ENCODE results near the gene PBX1.
"Not testable (repeated sequence)": the region's sequence is repeated elsewhere in the genome, so short reads cannot be mapped to it uniquely, and the experiment has no call there.

PBX1 gene

DNA sequence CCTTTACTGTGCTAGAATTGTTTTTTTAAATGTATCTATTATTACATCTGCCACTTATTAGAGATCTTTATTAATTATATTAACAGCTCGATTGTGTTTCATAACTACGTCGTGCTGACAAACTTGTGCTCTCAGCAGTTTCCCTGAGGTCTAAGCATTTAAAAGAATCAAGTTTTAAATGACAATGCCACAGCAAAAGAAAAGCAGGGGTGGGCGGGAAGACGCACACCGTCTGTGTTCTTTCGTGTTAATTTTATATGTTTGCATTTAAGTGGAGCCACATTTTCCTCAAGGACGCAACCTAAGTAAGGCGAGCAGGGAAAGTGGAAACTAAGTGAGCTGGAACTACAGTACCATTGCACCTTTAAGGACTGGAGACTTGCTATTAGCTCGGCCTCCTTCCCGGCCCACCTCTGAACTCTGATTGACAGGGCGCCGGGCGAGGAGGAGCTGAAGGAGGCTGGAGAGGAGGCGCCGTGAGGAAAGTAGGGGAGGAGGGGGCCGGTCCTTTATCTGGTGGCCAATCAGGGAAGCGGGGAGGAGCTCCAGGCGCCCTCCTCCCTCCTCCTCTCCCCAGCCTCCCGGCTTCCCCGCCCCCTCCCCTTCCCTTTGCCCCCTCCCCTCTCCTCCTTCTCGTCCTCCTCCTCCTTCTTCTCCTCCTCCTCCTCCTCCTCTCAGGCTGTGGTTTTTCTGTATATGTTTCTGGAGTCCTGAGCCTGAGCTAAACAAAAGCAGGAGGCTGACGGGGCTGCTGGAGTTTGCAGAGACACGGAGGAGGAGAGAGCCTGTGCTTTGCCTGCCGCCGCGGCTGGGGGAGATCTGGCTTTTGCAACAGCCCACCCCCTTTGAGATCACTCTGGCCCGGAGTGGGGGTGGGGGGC, at the start of gene PBX1:
Gene PBX1, plus strand, starts transcription at position 724 of the 881 bp plus-strand sequence.
- DNase-seq = no peak

DNA sequence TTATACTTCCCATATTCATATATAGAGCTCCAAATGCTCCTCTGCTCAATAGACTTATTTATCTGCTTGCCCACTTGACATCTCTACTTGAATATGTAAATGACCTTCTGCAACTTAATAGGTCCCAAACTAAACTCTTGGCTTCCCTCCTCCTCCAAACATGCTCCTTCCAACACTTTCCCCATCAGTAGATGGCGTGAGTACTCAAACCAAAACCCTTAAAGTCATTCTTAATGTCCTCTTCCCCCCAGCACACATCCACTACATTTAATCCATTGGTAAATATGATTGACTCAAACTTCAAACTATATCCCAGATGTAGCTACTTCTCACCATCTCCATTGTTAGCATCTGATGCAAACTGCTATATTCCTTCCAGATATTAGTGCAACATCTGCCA, 48.5 kb upstream of the PBX1 start:
- DNase-seq = no peak

DNA sequence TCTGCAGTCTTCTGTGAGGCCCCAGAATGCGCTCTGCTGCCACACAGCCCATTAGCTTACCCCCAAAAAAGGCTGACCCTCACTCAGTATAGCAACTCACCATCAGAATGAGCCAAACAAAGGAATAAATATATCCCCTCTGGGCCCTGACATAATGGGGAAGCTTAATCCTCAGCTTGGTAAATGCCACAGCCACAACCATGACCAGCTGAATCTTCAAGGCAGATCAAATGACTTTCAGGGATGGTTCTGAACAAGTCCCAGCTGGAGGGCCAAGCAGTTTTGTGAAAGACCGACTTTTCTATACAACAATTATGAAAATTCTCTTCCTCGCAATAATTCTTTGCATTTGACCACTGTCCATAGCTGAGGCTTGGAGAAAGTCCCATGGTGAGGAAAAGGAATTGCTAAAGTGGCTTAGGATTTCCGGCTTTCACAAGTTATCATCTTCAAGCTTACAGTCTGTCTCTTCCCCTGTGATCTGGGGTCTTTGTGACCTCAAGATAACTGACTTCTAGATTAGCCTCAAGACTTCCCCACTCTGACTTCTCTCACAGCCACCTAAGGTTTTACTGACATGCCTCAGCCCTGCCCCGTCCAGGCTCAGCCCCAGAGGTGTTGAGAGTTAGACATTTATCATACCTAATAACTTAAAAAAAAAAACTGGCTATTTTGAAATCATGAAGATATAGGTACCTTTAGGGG, 47.8 kb upstream of the PBX1 start:
- DNase-seq = no peak

DNA sequence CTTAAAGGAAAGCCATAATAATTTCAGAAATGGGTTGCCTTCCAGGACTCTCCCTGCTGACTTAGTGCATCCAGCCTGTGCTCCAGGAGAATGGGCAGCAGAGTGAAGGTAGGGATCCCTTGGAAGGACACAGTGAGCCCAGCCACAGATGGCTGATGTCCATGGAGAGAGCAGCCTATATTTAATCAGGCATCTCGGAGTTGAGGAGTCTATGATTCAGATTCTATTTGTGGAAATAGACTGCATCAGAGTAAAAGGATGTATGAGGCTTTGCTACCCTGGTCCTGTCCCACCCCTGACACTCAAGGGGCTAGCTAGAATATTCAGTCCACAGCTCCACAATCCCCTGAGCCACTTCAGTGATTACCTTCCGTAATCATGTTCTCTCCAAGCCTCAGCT, 43.8 kb upstream of the PBX1 start:
- DNase-seq = no peak

DNA sequence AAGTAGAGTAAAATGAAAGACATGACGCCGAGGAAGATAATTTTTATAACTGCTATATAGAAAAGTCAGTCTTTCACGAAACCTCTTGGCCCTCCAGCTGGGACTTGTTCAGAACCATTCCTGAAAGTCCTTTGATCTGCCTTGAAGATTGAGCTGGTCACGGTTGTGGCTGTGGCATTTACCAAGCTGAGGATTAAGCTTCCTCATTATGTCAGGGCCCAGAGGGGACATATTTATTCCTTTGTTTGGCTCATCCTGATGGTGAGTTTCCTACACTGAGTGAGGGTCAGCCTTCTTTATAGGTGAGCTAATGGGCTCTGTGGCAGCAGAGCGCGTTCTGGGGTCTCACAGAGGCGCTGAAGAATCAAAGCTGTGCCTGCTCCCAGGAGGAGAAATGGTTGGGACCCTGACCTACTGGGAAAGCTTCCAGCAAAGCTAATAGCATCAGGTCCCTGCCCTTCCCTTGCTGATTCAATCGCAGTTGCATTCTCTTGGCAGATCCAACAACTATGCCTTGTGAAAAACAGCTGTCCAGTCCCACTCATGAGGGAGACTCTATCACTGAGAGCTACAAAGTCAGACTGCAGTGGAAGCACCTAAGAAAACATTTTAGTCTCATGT, 43.2 kb upstream of the PBX1 start:
- DNase-seq = no peak

DNA sequence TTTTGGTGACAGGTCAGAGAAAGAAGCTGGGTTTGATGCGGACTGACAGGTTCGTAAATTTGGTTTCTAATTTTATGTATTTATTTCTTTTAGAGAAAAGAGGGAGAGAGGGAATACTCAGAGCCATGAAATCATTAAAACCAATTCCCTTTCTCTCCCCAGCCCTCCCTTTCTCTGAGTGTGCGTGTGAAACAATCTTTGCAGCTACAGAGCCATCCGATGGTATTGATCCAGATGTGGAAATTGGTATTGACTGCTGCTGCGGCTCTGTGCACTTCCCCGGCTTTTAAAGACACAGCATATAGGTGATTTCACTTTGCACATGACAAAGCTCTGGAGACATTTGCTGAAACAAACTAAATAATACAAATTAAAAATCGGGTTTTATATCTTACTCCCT, 42.4 kb upstream of the PBX1 start:
- no peak for DNase-seq

DNA sequence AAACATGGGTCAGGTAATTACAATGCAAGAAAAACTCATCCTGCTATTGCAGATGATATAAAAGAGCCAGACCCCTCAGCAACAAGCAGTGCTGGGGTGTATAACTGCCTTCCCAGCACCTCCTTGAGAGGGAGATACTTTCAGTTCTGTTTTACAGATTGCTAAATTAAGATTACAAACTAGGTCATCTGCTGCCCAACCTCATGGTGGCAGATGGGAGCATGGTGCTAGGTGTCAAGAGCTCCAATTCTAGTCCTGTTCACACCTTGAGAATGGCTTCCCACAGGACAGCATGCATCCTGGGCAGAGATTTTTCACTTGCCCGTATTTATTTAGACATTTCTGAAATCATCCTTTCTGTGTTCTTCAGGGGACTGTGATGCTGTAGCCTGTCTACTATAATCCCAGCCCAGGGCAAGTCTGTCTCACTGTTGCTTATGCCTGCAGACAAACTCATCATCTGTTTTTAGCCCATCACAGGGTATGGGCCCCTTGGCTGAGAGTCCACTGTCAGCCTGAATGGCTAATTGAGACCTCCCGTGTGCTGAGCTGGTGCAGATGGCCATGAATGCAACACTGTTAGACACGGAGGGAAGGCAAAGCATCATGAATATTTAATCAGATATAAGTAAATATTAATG, 40.2 kb upstream of the PBX1 start:
- DNase-seq = no peak

DNA sequence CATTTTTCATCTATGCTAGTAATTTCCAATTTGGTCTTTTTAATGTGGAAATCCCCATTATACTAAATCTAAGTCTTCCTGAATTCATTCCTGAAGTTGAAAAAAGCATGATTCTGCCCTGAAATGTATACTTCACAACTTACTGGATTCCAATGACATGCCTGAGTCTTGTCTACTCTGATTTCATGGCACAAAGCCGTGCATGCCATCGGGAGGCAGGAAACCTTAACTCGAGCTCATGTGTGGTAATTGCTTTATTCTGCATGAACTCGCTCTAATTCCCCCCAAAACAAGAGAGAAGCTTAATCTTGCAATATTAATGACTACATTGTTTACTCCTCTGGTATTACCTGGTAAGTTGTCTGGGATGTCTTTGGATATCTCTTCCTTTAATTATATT, 39.6 kb upstream of the PBX1 start:
- no peak for DNase-seq

DNA sequence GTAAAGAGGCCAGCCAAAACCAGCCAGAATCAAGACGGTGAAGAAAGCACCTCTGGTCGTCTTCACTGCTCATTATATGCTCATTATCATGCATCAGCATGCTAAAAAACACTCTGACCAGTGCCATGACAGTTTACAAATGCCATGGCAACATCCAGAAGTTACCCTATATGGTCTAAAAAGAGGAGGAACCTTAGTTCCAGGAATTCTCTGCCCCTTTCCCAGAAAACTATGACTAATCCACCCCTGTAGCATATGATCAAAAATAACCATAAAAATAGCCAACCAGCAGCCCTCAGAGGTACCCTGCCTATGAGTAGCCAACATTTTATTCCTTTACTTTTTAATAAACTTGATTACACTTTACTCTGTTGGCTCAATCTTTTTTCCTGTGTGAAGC, 34.2 kb upstream of the PBX1 start:
- no peak for DNase-seq

DNA sequence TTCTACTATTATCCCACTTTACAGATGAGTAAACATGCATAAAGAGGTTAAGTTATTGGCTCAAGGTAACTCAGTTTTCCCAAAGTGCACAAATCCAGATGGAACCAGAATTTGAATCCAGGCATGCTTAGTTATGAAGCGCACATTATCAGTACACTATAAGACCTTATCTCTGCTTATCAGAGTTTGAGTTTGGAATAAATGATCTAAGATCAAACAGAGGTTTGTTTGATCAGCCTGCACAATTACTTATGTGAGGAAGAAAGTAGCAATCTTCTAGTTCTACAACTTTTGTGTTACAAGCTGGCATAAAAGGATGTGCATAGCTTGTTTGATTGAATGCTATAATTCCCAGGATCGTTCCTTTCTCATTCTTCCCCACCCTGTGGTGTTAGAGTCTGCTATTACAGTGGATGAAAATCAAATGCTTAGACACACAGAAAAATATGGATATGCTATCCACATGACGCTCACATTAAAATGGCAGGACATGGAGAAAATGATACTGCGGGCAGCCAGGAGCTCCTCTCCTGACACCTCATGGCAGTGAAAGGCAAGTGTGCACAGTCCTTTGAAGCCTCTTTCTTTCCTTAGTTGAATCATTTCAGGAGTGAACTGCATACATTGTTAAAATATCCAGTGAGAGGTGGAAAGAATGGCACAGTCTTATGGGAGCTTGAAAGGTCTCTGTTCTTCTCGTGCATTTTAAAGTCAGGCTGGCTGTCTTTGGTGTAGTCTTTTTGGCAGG, 23.9 kb upstream of the PBX1 start:
- DNase-seq = no peak

DNA sequence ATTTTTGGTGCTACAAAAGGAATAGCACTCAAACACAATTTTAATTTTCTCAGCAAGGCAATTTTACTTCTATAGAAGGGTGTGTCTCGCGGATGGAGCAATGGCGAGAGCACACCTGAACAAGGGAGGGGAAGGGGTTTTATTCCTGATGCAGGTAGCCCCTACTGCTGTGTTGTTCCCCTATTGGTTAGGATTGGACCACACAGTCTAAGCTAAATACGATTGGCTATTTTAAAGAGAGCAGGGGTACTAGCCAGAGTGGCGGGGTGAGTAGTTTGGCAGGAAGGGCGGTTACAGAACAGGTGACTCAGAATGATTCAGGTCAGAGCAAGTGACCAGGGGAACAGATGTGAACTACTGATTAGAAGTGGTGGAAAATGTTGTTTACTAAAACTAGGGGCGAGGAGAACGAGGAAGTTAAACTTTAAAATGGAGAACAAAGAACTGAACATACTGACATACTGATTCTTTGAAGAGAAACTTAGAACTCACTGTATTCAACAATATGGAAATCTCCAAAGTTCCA, 6.5 kb upstream of the PBX1 start:
- DNase-seq = not testable (repeated sequence)

DNA sequence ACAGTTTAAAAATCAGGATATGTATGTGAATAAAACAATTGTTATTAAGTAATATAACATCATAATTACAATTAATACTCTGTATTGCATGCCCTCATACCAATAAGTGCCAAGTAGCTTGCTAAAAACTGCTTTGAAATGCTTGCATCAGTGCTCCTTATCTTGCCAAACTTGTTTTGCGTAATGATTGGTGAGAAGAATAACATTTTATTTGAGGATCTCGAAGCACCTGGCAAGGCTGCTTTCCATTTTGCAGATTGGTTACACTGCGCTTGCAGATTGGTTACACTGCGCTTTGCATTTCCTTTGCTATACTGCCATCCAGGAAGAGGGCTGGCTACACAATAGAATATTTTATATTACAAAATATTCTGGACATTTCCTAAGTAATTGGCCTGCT, 1.7 kb upstream of the PBX1 start:
- no peak for DNase-seq

DNA sequence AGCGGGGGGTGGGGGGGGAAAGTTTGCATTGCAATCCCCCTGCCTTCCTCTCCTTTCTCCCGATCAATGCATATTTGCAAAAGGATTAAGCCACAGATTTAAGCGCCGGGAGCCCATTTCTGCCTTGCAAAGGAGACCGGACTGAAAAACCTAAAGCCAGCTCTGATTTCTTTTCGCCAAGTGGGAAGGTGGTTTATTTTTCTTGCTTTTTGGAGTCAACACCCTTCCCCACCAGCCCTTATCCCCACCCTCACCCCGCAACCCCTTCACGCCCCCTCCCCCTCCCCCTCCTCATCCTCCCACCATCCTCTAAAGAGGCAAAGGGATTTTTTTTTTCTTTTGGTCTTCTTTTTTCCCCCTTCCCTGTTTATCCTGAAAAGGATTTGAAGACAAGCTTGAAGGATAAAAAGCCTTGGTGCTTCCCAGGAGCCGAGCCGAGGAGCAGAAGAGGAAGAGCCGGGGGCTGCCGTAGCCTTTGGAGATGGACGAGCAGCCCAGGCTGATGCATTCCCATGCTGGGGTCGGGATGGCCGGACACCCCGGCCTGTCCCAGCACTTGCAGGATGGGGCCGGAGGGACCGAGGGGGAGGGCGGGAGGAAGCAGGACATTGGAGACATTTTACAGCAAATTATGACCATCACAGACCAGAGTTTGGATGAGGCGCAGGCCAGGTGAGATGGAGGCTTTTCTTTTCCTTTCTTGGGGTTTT, 513 bp downstream of the PBX1 start:
- no peak for DNase-seq

DNA sequence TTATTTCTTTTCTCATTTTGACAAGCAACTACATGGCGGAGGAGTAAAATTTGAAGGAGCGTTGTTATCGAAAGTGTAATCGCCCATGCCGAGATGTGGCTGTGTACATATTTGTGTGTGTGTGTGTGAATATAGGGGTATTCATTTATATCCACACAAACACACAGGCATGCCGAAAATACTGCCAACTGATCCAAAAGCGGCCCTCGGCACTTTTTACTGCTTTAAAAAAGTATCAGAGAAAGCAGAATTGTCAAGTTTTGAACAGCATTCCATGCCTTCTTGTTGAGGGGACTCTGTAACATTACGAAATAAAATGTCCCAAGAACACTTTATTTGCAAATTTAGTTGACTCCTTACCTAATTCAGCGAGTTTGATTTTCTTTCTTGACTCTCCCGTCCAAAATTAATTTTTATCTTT, 1.1 kb downstream of the PBX1 start:
- DNase-seq = no peak

DNA sequence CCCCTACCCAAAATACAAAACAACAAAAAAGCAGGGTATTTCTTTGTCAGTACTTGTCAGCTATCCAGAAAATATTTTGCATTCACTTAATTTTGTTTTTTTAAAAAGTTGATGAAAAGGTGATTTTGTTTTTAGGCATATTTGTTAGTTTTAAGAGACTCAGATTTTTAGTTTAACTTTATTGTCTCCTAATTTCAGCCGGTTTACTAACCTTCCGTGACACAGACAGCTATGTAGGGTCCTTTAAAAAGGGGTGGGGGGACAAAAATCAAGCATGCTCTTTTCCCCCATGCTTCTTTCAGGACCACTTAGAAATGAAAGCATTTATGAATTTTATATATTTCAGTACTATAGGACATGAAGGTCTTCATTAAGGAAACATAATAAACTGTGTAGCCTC, 1.6 kb downstream of the PBX1 start:
- DNase-seq = no peak

DNA sequence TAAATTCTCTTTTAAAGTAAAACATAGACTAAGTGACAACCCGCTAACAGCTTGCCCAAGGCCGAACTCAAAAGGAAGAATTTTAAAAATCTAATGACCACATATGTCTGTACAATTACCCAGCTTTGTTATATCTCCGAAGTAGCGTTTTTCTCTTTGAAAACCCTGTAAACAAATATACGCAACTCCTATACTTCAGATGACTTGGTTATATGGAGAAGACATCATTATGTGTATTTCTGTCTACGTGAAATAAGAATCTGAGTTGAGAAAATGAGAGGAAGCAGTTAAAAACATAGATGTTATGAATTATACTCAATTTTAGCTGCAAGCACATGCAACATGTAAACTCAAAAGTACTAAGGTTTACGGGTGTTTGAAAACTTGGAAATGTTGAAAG, 2.0 kb downstream of the PBX1 start:
- no peak for DNase-seq

DNA sequence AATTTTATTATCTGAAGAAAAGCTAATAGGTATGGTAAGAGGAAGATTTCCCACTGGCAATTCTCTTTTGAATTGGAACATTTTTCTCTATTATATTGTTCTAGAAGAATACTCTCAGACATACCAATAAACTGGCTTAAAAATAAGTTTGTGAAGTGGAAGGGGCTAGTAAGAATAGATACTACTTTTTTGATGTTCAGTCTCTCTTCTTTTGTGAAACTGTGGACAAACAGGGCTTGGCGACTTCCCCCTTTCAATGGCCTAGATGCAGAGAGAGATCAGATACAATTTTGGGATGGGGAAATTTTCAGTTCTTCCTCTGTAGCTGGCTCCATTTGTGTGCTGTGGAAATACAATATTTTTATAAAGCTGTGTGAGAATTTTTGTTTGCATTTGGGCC, 2.5 kb downstream of the PBX1 start:
- no peak for DNase-seq

DNA sequence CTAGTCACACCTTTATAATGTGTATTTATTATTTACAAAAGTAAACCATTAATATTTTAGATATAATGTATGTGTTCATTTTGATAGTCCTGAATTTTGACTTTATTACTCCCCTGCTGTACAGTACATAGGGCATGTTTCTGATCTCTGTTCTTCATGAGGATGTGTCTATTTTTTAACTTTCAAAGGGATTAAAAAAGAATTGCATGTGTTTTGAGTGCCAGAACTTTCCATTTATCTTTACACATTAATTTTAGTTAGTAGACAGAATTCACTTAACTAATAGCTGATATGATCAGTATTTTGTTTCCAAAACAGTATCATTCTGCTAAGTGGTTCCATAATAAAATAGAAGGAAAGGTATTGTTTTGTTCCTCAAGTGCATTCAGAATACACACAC, 3.1 kb downstream of the PBX1 start:
- no peak for DNase-seq

DNA sequence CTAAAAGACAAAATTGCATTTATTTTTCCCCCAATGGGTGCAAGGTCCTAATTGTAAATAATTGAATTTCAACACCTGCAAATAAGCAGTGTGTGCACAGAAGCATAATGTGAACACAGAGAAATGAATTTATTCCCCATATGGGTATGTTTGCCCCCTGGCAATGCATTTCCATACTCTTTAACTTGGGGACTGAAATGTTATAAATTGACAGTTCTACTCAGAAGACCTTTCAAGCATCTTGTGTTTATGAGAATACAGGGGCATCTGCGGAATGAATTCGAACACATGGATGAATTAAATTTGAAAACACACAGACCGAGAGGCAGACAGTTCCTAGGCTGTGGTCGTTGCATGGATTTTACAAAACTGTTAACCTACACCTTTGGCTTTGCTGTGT, 3.5 kb downstream of the PBX1 start:
- no peak for DNase-seq

DNA sequence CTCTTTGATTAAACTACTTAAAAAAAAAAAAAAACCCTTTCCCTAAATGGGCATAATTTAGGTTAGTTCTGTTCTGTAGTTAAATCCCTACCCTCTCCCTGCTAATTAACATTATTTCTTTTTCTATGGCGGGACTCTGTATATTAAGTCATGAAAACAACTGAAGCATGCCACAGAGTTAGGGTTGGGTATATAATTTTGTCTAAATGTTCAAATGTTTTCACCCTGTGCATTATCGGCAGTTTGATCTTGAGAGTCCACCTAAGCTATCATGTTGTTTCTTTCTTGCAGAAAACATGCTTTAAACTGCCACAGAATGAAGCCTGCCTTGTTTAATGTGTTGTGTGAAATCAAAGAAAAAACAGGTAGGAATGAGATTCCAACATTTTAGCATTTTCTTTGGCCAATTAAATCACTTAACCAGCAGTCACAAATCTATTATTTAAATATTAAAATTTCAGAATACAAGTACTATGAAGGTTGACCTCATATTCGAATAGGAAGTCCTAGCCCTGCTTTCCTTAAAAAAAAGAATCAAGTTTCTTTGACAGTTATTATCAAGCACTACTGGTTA, 4.0 kb downstream of the PBX1 start:
- no peak for DNase-seq

DNA sequence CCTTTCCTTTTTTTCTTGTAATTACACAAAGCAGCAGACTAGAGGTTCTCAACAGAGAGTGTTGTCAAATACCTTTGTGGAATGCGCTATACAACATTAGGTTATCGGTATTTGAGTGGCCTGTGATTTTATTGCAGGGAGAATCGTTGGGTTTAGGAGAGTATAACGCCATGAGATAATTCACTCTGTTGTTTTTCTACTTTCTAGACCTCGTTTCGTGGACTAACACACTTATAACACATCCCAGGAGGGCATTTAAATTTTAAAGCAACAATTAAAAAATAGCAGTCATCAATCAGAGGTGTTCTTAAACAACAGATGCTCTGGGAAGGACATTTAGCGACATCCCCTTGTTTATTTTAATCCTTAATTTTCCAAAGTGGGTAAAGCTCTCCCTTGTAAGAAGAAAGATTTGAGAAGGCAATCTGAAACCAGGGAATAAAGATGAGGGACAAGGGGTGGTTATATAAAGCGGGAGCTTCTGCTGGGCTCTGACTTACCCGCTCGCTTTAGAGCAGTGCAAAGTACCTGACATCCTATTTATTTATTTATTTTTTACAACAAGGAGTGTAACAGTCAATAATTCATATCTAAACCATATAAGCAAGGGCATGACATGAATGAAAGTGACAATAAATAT, 4.9 kb downstream of the PBX1 start:
- DNase-seq = no peak

Measured in AML-193 (cell line).